Measurements from ENCODE around the gene PAX4.

PAX4 gene

DNA sequence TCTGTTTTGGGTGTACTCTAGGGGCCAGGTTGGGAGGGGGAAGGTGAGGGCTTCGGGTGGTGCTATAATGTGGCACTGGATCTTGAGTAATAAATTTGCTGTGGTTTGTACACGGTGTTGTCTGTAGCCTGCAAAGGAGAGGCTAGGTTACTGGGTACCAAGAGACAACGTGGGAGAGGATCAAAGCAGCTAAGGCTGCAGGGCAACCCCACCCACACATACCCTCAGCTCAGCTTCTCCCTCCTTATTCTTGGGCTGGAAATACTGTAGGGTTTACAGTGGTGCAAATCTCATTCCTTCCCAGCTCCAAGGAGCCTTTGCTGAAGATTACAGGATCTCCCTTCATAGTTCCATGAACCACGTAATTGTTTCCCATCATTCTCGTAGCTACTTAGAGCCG, 26.4 kb downstream of the PAX4 start:
- Histone ChIP-seq H3K4me3 (ENCODE audit: low read depth, low read length) (no peak overlapping the region), H3K27me3 (ENCODE audit: control insufficient read depth, insufficient read depth, low read length) (peaks cover 16% of the 10 kb centered on the region), H3K36me3 (ENCODE audit: control insufficient read depth, insufficient read depth, low read length) (peaks cover 17% of the 10 kb centered on the region), H3K9me3 (ENCODE audit: control insufficient read depth, insufficient read depth, low read length) (no peaks in the 10 kb centered on the region), H3K9ac (ENCODE audit: low read depth, low read length) (no peak overlapping the region), H3K4me1 (ENCODE audit: control insufficient read depth, insufficient read depth, low read length) (no peaks in the 10 kb centered on the region)

DNA sequence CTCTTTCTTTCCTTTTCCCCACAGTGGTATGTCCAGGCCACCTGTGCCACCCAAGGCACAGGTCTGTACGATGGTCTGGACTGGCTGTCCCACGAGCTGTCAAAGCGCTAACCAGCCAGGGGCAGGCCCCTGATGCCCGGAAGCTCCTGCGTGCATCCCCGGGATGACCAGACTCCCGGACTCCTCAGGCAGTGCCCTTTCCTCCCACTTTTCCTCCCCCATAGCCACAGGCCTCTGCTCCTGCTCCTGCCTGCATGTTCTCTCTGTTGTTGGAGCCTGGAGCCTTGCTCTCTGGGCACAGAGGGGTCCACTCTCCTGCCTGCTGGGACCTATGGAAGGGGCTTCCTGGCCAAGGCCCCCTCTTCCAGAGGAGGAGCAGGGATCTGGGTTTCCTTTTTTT, 26.8 kb downstream of the PAX4 start:
- Histone ChIP-seq H3K4me3 (ENCODE audit: low read depth, low read length) (no peak overlapping the region), H3K4me1 (ENCODE audit: control insufficient read depth, insufficient read depth, low read length) (no peaks in the 10 kb centered on the region), H3K9ac (ENCODE audit: low read depth, low read length) (no peak overlapping the region), H3K9me3 (ENCODE audit: control insufficient read depth, insufficient read depth, low read length) (no peaks in the 10 kb centered on the region), H3K27me3 (ENCODE audit: control insufficient read depth, insufficient read depth, low read length) (peaks cover 20% of the 10 kb centered on the region), H3K36me3 (ENCODE audit: control insufficient read depth, insufficient read depth, low read length) (peaks cover 17% of the 10 kb centered on the region)

DNA sequence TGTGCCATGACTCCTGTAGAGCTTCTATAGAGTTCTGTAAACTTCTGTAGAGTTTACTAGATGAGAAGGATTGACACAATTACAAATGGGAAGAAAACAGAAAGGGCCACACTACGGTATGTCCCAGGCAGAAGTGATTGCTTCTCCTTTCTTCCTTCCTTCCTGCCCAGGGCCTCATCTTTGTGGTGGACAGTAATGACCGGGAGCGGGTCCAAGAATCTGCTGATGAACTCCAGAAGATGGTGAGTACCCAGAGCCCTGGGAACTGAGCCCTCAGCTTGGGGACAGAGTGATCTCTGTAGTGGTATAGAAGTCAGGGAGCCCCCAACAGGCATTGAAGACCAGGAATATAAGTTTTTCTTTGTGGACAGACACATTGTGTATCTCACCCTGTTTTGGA, 28.0 kb downstream of the PAX4 start:
- H3K4me1 ChIP-seq (ENCODE audit: control insufficient read depth, insufficient read depth, low read length), result no peaks in the 10 kb centered on the region
- no peak overlapping the region for H3K9ac ChIP-seq (ENCODE audit: low read depth, low read length)
- H3K4me3 ChIP-seq (ENCODE audit: low read depth, low read length), result no peak overlapping the region
- peaks cover 17% of the 10 kb centered on the region for H3K36me3 ChIP-seq (ENCODE audit: control insufficient read depth, insufficient read depth, low read length)
- H3K27me3 ChIP-seq (ENCODE audit: control insufficient read depth, insufficient read depth, low read length), result peaks cover 24% of the 10 kb centered on the region
- H3K9me3 ChIP-seq (ENCODE audit: control insufficient read depth, insufficient read depth, low read length), result no peaks in the 10 kb centered on the region

DNA sequence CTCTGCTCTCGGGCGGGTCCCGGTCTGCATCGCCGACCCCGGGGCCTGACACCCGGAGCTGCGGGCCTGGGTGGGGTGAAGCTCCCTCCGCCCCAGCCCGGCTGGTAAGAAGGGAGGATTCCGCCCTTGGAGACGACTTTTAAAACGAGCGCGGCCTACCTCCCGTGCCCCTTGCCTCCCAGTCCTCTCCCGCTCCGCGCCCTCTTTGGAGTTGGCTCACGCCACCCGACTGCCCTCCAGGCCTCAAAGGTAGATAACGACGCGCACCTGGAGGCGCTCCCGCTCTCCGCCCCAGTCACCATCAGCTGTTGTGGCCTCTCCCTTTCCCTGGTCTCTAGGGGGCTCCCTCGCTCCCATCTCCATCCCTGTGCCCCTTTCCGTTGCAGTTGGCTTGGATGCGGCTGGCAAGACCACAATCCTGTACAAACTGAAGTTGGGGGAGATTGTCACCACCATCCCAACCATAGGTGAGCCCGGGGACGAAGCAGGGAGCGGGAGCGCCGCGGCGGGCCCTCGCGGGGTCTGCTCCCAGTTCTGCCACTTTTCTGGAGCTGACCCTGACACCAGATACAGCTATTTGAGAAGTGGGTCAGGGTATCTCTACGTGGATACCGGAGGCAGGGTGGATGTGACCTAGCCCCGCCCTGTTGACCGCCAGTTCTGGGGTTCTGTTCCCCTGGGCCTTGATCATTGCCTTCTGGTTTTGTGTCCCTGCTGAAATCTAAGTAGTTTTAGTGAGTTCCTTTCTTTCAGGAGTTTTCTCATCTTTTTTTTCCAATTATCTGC, 29.1 kb downstream of the PAX4 start:
- peak overlapping the region; percentile 87 for H3K9ac ChIP-seq (ENCODE audit: low read depth, low read length)
- H3K4me1 ChIP-seq (ENCODE audit: control insufficient read depth, insufficient read depth, low read length), result peaks cover 5% of the 10 kb centered on the region
- H3K4me3 ChIP-seq (ENCODE audit: low read depth, low read length), result peak overlapping the region; percentile 94
- H3K9me3 ChIP-seq (ENCODE audit: control insufficient read depth, insufficient read depth, low read length), result no peaks in the 10 kb centered on the region
- H3K36me3 ChIP-seq (ENCODE audit: control insufficient read depth, insufficient read depth, low read length), result peaks cover 17% of the 10 kb centered on the region
- H3K27me3 ChIP-seq (ENCODE audit: control insufficient read depth, insufficient read depth, low read length), result peaks cover 24% of the 10 kb centered on the region

DNA sequence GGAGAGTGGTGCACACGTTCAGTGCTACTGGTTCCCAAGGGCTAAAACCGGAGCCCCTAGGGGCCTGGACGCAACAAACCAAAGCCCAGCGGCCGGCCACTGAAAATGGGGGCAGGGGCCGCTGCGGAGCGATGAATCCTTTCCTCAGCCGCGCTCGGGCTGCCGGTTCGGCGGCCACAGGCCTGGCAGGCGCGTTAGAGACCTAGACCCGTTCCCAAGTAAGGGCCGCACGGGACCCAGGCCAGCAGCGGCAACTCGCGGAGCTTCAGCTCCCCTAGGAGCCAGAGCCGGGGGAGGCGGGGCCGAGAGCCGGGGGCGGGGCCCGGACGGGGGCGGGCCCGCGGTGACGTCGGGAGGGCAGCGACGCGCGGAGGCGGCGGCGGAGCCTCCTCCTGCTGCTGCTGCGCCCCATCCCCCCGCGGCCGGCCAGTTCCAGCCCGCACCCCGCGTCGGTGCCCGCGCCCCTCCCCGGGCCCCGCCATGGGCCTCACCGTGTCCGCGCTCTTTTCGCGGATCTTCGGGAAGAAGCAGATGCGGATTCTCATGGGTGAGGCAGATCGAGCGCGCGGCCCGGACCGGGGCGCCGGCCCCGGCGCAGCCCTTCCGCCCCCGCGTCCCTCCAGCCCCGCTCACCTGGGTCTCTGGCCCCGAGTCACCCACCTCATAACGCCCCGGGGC, 29.8 kb downstream of the PAX4 start, which contains the start of gene ARF5:
ARF5 (plus strand) TSS at position 393 of the 678 bp plus-strand sequence; CDS start at position 481, 88 bp downstream.
- peaks cover 5% of the 10 kb centered on the region for H3K4me1 ChIP-seq (ENCODE audit: control insufficient read depth, insufficient read depth, low read length)
- H3K27me3 ChIP-seq (ENCODE audit: control insufficient read depth, insufficient read depth, low read length), result peaks cover 24% of the 10 kb centered on the region
- peak within 1 kb of the TSS; percentile 94 for H3K4me3 ChIP-seq (ENCODE audit: low read depth, low read length)
- H3K9me3 ChIP-seq (ENCODE audit: control insufficient read depth, insufficient read depth, low read length), result no peaks in the 10 kb centered on the region
- peak within 1 kb of the TSS; percentile 87 for H3K9ac ChIP-seq (ENCODE audit: low read depth, low read length)
- peaks cover 17% of the 10 kb centered on the region for H3K36me3 ChIP-seq (ENCODE audit: control insufficient read depth, insufficient read depth, low read length)

DNA sequence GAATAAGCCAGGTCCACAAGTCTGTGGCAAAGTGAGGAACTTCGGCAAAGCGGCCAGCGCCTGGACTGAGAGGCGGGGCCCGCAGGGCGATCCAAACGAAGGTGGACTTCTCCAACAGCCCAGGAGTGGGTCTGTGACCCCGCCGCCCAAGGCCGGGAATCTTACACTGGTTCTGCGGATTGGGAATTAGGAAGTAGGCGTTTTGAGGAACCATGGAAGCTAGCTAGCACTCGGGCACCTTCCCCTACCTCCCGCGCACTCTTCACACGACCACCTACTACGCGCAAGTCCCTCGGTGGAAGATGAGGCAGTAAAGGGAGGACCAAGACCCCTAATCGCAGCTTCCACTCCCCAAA, 30.3 kb downstream of the PAX4 start:
- Histone ChIP-seq H3K36me3 (ENCODE audit: control insufficient read depth, insufficient read depth, low read length) (peaks cover 18% of the 10 kb centered on the region), H3K9ac (ENCODE audit: low read depth, low read length) (peak overlapping the region; percentile 39), H3K9me3 (ENCODE audit: control insufficient read depth, insufficient read depth, low read length) (no peaks in the 10 kb centered on the region), H3K27me3 (ENCODE audit: control insufficient read depth, insufficient read depth, low read length) (peaks cover 24% of the 10 kb centered on the region), H3K4me3 (ENCODE audit: low read depth, low read length) (peak overlapping the region; percentile 84), H3K4me1 (ENCODE audit: control insufficient read depth, insufficient read depth, low read length) (peaks cover 5% of the 10 kb centered on the region)

DNA sequence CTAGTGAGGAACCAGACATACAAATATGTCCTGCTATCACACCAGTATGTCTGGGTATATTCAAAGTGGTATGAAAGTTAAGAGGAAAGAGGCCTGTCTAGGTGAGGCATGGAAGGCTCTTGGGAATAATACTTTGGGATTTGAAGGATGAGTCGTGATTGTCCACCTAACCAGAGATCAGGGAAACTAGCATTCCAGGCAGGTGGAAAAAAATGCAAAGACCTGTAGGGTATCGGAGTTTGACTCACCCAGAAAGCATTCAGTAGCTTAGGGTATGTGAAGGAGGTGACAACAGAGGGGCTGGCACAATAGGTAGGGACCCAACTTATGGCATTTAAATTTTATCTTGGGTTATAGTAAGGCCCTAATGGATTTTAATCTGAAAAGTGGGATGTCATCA, 31.6 kb downstream of the PAX4 start:
- no peaks in the 10 kb centered on the region for H3K9me3 ChIP-seq (ENCODE audit: control insufficient read depth, insufficient read depth, low read length)
- H3K4me3 ChIP-seq (ENCODE audit: low read depth, low read length), result no peak overlapping the region
- peaks cover 5% of the 10 kb centered on the region for H3K4me1 ChIP-seq (ENCODE audit: control insufficient read depth, insufficient read depth, low read length)
- peaks cover 24% of the 10 kb centered on the region for H3K27me3 ChIP-seq (ENCODE audit: control insufficient read depth, insufficient read depth, low read length)
- H3K9ac ChIP-seq (ENCODE audit: low read depth, low read length), result no peak overlapping the region
- H3K36me3 ChIP-seq (ENCODE audit: control insufficient read depth, insufficient read depth, low read length), result peaks cover 21% of the 10 kb centered on the region

DNA sequence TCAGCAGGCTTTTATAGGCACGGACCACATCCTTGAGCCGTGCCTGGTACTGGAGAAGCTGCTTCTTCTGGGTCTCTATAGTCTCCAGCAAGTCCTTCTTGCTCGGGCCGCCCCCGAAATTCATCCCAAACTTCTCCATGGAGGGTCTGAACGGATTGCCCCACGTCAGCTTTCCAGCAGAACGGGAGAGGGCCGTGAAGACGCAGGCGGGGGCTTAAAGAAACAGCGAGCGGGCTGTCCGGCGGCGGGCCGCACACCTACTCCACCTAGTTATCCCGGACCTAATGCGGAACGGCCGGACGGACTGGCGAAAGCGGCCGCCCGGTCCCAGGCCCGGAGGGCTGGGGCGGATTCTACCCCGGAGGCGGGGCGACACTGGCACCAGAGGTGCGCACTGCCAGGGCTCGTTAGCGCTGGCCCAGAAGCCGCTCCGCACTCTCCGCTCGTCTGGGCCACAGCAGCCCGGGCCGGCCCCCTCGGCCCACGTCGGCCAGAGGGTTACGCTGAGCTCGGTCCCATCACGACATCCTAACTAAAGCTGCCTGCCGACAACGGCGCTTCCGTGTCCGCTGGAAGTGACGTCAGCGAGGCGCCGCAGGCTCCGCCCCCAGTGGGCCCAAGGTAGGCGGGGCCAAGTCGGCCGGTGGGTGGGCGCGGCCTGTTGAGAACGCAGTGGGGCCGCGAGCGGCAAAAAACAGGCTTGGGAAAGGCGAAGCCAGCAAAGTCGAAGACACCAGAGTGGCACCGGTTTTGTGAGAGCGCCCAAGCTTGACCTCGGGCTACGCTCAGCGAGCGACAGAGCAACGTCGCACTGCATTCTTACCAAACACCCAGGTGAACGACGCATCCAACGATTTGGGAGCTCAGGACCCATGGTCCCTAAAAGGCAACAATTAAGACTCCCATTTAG, 32.6 kb downstream of the PAX4 start, which contains the start of gene GCC1:
GCC1 (minus strand) TSS at position 553 of the 910 bp plus-strand sequence; CDS start at position 139, 414 bp downstream.
- Histone ChIP-seq H3K4me3 (ENCODE audit: low read depth, low read length) (peak within 1 kb of the TSS; percentile 90), H3K27me3 (ENCODE audit: control insufficient read depth, insufficient read depth, low read length) (peaks cover 24% of the 10 kb centered on the region), H3K9ac (ENCODE audit: low read depth, low read length) (peak within 1 kb of the TSS; percentile 87), H3K9me3 (ENCODE audit: control insufficient read depth, insufficient read depth, low read length) (no peaks in the 10 kb centered on the region), H3K4me1 (ENCODE audit: control insufficient read depth, insufficient read depth, low read length) (peaks cover 5% of the 10 kb centered on the region), H3K36me3 (ENCODE audit: control insufficient read depth, insufficient read depth, low read length) (peaks cover 12% of the 10 kb centered on the region)

DNA sequence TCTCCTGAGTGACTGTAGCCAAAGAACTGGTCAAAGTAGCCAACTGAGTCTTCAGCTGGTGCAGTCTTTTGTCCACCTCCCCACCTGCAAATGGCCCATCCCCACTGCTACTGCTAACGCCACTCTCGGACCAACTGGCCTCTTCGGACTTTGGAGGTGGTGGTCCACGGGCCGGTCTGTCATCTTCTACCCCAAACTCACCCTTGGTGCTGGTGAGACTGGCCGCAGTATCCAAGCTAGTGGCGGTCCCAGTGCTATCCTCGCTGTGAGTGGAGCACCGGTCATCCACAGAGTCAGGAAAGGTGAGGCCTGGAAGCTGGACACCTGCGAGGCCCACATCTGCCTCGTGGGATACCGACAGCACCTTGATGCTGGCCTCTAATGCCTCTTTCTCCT, 33.3 kb downstream of the PAX4 start:
- Histone ChIP-seq H3K36me3 (ENCODE audit: control insufficient read depth, insufficient read depth, low read length) (peaks cover 8% of the 10 kb centered on the region), H3K27me3 (ENCODE audit: control insufficient read depth, insufficient read depth, low read length) (peaks cover 24% of the 10 kb centered on the region), H3K4me1 (ENCODE audit: control insufficient read depth, insufficient read depth, low read length) (peaks cover 5% of the 10 kb centered on the region), H3K9me3 (ENCODE audit: control insufficient read depth, insufficient read depth, low read length) (no peaks in the 10 kb centered on the region), H3K9ac (ENCODE audit: low read depth, low read length) (peak overlapping the region; percentile 87), H3K4me3 (ENCODE audit: low read depth, low read length) (peak overlapping the region; percentile 90)

DNA sequence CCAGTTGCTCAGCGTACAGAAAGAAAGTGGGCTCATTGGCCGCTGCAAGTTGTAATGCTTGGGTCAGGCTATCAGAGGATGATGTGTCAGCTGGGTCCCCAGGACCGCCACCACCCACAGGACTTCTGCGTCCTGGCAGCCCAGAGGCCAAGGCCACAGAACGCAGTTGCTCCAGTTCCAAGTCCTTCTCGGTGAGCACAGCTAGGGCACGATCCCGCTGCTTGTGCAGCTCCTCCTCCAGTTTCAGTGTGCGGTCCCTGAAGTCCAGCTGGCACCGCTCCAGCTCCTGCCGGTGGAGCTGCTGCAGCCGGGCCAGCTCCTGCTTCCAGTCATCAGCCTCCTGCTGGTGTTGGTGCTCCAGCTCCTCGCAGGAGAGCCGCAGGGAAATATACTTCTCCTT, 35.6 kb downstream of the PAX4 start:
- Histone ChIP-seq H3K4me1 (ENCODE audit: control insufficient read depth, insufficient read depth, low read length) (peaks cover 5% of the 10 kb centered on the region), H3K36me3 (ENCODE audit: control insufficient read depth, insufficient read depth, low read length) (peaks cover 8% of the 10 kb centered on the region), H3K4me3 (ENCODE audit: low read depth, low read length) (no peak overlapping the region), H3K27me3 (ENCODE audit: control insufficient read depth, insufficient read depth, low read length) (peaks cover 18% of the 10 kb centered on the region), H3K9me3 (ENCODE audit: control insufficient read depth, insufficient read depth, low read length) (no peaks in the 10 kb centered on the region), H3K9ac (ENCODE audit: low read depth, low read length) (no peak overlapping the region)

DNA sequence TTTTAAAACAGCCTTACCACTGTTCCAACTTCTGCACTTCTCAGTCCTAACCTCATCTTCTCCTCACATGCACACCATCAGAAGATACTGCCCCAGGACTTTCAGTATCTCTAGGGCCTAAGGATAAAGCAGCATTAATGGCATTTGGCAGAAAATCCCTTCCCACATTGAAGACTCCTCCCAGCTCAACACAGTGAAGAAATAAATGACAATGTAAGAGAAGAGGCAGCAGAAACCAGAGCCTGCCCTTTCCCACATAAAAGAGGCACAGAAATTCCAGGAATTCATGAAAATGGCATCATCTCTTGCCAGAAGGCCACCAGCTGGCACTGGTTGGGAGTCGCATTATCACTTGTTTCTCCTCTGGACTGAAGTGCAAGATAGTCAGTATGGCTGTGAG, 36.2 kb downstream of the PAX4 start:
- H3K4me3 ChIP-seq (ENCODE audit: low read depth, low read length), result no peak overlapping the region
- H3K9ac ChIP-seq (ENCODE audit: low read depth, low read length), result no peak overlapping the region
- H3K9me3 ChIP-seq (ENCODE audit: control insufficient read depth, insufficient read depth, low read length), result no peaks in the 10 kb centered on the region
- peaks cover 5% of the 10 kb centered on the region for H3K4me1 ChIP-seq (ENCODE audit: control insufficient read depth, insufficient read depth, low read length)
- H3K36me3 ChIP-seq (ENCODE audit: control insufficient read depth, insufficient read depth, low read length), result peaks cover 8% of the 10 kb centered on the region
- H3K27me3 ChIP-seq (ENCODE audit: control insufficient read depth, insufficient read depth, low read length), result peaks cover 12% of the 10 kb centered on the region
